Superior temporal gyrus (tissue), 1 donor: ENCODE data around the gene ABHD12B.
A peak's percentile ranks its signal among the peaks of the same experiment; 100 is the strongest.

Source experiments
- DNase-seq: peaks from one replicate; pipeline ENCODE4 v3.0.0-alpha.2; 2016; ENCODE audit errors: extremely low spot score

Gene ABHD12B

DNA sequence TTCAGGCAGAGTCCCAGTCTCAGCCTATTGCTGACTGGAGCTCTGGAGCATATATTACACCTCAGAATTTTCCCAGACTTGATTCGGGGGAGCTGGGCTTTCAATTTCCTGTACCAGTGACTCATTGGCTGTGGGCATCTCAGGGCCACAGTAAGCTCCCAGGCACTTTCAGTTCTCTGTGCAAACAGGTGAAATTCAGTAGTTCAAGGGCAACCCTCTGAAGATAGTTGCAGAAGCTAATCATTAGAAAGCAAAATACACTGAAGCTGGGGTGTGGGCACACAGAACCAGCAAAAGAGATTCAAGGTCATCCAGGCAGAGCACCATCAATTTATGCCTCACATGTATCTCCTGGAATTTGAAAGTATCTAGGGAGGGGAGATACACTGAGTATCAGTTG, 32.8 kb upstream of the ABHD12B start:
- DNase-seq, result no peak

- peak; percentile 72 for DNase-seq
Measured at GRCh38 chr14:50839691-50840090, 32.2 kb upstream of the ABHD12B start.

GRCh38 chr14:50844391-50844790, 27.5 kb upstream of the ABHD12B start:
- DNase-seq, result no peak

- no peak for DNase-seq
Measured at GRCh38 chr14:50845166-50845565, 26.7 kb upstream of the ABHD12B start.

DNA sequence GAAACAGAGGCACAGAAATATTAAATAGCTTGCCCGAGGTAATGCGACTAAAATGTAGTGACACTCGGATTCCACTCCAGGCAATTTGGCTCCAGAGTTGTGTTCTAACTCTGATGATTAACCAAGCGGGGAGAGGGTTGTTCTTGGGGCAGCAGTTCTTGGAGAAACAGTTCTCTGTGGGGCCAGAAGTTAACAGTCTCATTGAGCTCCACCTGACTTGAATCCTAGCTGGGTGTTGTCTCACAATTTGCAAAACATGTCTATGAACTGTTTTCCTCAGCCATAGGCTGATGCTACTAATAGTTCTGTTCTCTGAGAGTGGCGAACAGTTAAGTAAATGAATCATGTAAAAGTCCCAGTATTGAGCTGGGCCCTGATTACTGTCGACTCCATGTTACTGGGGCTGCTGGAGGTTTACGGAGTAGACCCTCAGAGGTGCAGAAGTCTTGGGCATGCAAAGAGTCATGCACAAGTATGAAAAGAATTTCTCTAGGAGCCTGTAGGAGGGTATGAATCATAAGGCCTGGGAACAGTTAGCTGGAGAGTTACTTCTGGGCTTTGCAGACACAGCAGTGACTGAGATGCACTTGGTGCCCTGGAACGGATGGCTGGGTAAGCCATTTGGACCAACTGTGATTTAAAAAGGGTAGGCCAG, 25.5 kb upstream of the ABHD12B start:
- no peak for DNase-seq

GRCh38 chr14:50853891-50854290, 18.0 kb upstream of the ABHD12B start:
- no peak for DNase-seq

DNA sequence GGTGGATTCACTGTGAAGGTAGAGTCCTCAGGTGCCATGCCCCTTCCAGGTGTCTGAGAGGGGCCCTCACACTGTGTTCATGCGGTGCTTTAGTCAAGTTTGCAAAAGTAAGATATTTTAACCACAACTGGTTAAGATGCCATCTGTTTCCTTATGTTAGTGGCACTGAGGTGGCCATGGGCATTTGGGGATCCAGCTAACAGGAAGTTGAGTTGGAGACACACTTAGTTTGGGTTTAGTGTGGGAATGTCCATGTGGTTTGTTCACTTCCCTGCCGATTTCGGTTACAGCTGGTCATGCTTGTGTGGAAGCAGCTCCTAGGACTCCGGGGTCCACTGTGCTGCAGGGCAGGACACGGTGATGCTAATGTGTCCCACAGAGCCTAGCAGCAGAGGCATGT, 17.3 kb upstream of the ABHD12B start:
- DNase-seq, result no peak

- no peak for DNase-seq
Measured at GRCh38 chr14:50855558-50855957, 16.3 kb upstream of the ABHD12B start.

DNA sequence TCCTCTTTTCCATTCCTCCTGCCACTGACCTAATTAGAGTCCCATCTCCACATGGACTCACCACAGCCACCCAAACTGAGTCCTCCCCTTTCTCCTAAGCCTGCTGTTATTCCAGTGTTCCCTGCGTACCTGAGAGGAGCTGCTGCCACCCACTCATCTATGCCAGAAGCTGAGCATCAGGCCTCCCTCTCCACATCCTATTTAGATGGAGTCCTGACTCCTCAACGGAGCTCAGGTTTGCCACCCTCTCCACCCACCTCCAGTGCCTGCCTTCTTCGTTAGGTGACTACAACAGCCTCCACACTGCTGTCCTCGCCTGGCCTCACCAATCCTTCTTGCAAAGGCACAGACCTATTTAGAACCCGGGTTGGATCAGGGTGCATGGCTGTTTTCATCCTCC, 15.2 kb upstream of the ABHD12B start:
- DNase-seq, result no peak

GRCh38 chr14:50859296-50859624, 12.6 kb upstream of the ABHD12B start:
- DNase-seq, result no peak

DNA sequence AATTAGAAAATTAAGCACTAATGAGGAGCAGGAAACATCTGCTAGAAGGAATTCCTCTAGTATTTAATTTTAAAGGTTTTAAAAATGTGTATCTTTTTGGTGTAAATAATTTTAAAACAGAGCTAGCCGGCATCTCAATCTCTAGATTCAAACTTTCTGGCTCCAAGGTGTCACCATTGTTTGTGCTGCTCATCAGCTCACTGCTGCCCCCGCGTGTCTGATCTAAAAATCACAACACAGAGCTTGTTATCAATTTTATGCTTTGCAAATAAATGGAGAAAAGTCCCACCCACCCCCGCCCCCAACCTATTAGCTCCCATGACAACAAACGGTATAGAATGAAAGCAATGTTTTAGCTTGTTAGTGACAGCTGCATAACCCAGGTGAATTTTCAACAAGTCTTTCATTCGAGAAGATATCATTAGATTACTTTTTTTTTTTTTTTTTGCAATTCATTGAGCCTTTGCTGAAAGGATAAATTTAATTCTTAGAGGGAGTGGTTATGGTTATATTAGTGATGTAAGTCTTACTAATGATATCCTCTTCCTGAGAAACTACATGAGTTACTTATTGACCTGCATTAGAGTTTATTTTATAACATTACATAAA, 11.3 kb upstream of the ABHD12B start:
- peak; percentile 93 for DNase-seq

GRCh38 chr14:50862036-50862570, 9.8 kb upstream of the ABHD12B start:
- DNase-seq, result no peak

DNA sequence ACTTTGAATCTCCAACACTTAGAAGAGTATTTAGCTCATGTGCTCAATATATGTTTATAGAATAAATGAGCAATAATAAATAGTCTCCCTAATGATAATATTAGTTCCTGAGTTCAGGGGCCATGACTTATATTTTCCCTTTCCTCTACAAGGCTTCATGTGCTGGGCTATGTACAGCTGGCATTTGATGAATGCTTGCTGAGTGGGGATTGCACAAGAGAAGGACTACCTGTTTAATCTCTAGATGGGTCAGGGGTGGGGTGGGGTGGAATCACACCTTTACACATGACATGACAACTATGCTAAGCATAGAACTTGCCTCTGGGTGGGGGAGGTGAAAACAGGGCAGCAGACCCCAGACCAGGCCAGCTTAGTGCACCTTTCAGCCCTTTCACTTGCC, 7.6 kb upstream of the ABHD12B start:
- no peak for DNase-seq

- DNase-seq, result no peak
Measured at GRCh38 chr14:50864946-50865345, 6.9 kb upstream of the ABHD12B start.

DNA sequence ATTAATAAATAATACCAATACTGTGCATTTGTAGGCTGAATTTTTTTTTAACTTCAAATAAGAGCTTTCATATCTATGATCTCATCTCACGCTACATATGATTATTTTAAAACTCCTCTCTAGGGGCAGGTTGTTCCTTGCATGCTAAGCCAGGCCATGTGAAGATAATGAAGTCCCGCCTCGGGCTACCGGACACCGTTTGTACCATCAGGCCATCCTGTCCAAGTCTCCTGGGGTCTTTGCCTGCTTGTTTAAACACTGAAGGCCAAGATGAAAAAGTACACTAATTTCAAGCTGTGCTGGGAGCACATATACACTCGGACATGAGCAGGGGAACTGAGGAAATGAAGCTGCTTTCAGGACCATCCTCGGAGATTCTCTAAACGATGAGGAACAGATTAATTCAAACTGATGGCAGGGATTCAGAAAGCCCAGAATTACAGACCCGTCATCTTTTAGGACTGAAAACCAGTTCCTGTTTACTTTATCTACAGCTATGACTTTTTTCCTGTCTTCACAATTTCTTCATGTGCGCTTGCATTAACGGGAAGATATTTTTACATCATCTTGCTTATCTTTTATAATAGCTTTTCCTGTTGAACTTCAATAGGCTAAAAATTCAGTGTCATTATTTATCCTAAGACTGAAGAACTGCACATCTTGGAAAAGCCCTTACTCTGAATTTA, 6.3 kb upstream of the ABHD12B start:
- no peak for DNase-seq

GRCh38 chr14:50871228-50871627, 625 bp upstream of the ABHD12B start:
- no peak for DNase-seq

DNA sequence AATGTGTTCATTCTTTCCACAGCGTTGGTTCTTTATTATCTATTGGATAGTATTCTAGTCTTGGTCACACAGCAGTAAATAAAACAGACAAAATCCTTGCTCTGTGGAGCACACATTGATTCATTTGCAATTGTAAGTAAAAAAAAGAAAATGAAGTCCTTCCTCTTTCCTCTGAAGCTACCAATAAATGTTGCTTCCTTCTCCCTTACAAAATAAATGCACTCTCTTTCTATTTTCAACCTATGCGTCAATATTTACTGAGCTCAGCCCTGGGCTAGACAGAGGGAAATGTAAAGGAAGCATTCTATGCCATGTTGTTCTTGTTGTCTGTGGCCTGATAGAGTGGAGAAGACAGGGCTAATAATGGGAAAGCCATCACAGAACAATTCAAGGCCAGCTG, 2.9 kb downstream of the ABHD12B start:
- DNase-seq, result no peak

- no peak for DNase-seq
Measured at GRCh38 chr14:50875359-50876070, 3.7 kb downstream of the ABHD12B start.

- DNase-seq, result no peak
Measured at GRCh38 chr14:50882932-50883826, 11.3 kb downstream of the ABHD12B start.

- DNase-seq, result no peak
Measured at GRCh38 chr14:50883827-50884197, 12.0 kb downstream of the ABHD12B start.

DNA sequence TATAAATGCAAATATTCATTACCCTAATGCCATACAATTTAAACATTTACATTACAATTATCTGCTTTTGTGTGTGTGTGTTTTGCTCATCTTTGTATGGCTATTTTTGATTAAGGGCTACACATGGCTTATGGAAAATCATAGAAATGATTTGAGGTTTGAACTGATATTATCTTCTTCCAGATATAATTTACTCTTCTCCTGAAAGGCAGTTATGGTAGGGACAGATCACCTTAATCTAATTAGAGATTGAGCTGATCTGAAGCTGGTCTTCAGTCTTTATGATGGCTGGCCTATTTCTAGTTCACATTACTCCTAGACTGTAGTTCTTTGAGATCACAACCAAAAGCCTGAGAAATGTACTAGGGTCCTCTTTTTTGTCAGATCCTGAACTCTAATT, 15.6 kb downstream of the ABHD12B start:
- DNase-seq, result no peak

- no peak for DNase-seq
Measured at GRCh38 chr14:50892255-50892654, 20.4 kb downstream of the ABHD12B start.
